Cardiac fibroblast (primary cell): Measurements from ENCODE around the gene MT1B.
"Not testable (repeated sequence)": the region's sequence is repeated elsewhere in the genome, so short reads cannot be mapped to it uniquely, and the experiment has no call there.

Experiments
- DNase-seq, 2 donors: peaks; one replicate each; pipeline versions ENCODE4 v3.0.0 to v3.0.0-alpha.2; 2010; ENCODE audit warnings: low read depth in 2 of 2
- H3K4me3 ChIP-seq, 2 donors: replicated peaks in 1 of 2; 1 replicate in 1 of 2; 2 replicates in 1 of 2; pipeline ENCODE4 v1.5.1; 2011; ENCODE audit warnings: low read depth in 2 of 2, low read length in 2 of 2, mild to moderate bottlenecking in 2 of 2, moderate library complexity in 1 of 2
- TF ChIP-seq, protein P1 (sequence below): IDR thresholded peaks from one replicate; pipeline ENCODE4 v1.5.1; 2011; ENCODE audit warnings: low read depth, mild to moderate bottlenecking, low read length, inconsistent platforms

MT1B gene

DNA sequence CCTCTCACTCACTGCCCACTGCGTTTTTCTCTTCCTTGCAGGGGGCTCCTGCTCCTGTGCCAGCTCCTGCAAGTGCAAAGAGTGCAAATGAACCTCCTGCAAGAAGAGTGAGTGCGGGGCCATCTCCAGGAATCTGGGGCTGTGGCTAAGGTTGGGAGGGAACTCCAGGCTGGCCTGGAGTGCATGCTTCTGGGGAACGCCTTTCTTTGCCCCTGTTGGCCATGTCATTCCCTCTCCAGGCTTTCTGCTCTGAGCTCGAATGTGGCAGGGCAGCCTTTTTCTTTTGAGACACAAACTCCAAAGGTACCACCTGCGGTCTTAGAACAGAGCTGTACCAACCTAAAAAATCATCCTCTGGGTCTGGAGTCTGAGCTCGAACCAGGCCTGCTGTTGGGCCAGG lies 33.5 kb upstream of the MT1B start:
- DNase-seq, result no peak
- peak overlapping the region in 1 of 2 donors; percentile 60 for H3K4me3 ChIP-seq
- TF ChIP-seq, protein P1, sequence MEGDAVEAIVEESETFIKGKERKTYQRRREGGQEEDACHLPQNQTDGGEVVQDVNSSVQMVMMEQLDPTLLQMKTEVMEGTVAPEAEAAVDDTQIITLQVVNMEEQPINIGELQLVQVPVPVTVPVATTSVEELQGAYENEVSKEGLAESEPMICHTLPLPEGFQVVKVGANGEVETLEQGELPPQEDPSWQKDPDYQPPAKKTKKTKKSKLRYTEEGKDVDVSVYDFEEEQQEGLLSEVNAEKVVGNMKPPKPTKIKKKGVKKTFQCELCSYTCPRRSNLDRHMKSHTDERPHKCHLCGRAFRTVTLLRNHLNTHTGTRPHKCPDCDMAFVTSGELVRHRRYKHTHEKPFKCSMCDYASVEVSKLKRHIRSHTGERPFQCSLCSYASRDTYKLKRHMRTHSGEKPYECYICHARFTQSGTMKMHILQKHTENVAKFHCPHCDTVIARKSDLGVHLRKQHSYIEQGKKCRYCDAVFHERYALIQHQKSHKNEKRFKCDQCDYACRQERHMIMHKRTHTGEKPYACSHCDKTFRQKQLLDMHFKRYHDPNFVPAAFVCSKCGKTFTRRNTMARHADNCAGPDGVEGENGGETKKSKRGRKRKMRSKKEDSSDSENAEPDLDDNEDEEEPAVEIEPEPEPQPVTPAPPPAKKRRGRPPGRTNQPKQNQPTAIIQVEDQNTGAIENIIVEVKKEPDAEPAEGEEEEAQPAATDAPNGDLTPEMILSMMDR, result no peak

DNA sequence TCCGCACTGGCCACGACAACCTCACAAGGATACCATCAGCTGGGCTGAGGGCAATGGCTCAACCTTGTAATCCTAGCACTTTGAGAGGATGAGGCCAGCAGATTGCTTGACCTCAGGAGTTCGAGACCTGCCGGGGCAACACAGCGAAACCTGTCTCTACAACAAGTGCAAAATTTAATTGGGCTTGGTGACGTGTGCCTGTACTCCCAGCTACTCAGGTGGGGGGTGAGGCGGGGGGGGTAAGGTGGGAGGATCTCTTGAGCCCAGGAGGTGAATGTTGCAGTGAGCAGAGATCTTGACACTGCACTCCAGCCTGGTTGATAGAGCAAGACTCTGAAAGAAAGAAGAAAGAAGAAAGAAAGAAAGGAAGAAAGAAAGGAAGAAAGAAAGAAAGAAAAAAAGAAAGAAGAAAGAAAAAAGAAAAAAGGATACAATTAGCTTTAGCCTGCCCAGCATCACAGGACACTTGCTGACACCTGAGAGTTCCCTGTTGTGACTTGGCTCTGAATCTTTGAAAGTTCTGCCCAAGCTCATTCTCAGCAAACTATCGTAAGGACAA lies 31.3 kb upstream of the MT1B start:
- no peak for DNase-seq
- TF ChIP-seq, protein P1, result no peak

DNA sequence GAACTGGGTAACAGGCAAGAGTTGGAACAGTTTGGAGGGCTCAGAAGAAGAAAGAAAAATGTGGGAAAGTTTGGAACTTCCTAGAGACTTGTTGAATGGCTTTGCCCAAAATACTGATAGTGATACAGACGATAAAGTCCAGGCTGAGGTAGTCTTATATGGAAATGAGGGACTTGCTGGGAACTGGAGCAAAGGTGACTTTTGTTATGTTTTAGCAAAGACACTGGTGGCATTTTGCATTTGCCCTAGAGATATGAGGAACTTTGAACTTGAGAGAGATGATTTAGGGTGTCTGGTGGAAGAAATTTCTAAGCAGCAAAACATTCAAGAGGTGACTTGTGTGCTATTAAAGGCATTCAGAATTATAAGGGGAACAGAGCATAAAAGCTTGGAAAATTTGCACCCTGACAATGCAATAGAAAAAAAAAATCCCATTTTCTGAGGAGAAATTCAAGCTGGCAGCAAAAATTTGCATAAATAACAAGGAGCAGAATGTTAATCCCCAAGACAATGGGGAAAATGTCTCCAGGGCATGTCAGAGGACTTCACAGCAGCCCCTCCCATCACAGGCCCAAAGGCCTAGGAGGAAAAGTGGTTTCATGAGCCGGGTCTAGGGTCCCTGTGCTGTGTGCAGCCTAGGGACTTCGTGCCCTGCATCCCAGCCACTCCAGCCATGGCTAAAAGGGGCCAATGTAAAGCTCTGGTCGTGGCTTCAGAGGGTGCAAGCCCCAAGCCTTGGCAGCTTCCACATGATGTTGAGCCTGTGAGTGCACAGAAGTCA lies 29.8 kb upstream of the MT1B start:
- H3K4me3 ChIP-seq, DNase-seq: not testable (repeated sequence)

More for the DNA sequence above, 31.3 kb upstream of the MT1B start:
- no peak overlapping the region for H3K4me3 ChIP-seq

DNA sequence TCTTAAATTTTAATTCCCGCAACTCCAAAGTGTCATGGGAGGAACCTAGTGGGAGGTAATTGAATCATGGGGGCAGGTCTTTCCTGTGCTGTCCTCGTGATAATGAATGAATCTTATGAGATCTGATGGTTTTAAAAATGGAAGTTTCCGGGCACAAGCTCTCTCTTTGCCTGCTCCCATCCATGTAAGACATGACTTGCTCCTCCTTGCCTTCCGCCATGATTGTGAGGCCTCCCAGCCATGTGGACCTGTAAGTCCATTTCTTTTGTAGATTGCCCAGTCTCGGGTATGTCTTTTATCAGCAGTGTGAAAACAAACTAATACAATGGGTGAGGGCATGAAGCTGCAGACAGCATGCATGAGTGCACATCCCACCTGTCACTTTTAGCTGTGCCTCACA lies 28.5 kb upstream of the MT1B start:
- DNase-seq, H3K4me3 ChIP-seq: not testable (repeated sequence)

DNA sequence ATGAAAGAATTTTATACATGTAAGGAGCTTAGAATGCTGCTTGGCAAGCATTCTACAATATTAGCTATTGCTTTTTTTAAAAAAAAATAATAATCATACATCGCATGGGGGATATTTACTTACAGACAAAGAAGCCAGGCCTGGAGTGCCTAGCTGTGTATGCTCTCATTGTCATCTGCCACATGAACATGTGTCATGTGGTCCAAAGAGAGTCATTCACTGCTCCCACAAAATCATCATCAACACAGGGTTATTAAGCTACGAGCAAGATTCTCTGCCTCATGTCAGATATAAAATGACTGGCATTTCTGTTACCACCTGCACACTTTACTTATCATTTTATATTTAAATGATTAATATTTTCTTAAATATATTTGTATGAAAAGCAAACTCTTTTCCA lies 28.0 kb upstream of the MT1B start:
- H3K4me3 ChIP-seq, result no peak overlapping the region
- no peak for DNase-seq
- TF ChIP-seq, protein P1, result no peak

DNA sequence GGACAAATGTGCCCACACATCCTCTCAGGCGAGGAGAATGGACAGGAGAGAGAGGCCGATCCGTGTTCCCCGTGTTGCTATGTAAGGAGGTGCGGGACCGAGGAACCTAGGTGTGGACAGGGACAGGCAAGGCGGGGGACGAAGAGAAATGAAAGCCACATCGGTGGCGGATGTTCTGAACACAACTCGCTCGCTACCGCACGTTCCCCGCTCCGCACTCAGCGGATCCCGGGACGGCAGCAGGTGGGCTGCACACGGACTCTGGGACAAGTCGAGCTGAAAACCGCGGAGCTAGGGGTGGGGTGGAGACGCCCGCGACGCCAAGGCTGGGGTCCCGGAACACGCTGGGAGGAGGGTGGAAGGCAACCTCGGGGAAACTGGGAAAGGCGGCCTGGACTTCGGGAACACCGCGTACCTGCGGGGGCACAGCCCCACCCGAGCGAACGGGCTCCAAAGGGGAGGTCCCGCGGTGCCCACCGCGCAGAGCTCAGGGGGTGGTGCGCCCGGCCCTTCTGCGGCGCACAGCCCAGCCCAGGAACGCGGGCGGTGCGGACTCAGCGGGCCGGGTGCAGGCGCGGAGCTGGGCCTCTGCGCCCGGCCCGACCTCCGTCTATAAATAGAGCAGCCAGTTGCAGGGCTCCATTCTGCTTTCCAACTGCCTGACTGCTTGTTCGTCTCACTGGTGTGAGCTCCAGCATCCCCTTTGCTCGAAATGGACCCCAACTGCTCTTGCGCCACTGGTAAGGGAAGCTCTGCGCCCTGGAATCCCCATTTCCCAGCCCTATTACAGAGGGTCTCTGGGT lies 26.3 kb upstream of the MT1B start, which contains the start of gene MT1E:
TSS of gene MT1E (plus strand) at position 642 of the 803 bp plus-strand sequence. CDS start at position 713, 71 bp downstream.
- H3K4me3 ChIP-seq, result peak within 1 kb of the TSS; percentile 59 to 67
- TF ChIP-seq, protein P1, result no peak
- peak; percentile 84 to 86 for DNase-seq

DNA sequence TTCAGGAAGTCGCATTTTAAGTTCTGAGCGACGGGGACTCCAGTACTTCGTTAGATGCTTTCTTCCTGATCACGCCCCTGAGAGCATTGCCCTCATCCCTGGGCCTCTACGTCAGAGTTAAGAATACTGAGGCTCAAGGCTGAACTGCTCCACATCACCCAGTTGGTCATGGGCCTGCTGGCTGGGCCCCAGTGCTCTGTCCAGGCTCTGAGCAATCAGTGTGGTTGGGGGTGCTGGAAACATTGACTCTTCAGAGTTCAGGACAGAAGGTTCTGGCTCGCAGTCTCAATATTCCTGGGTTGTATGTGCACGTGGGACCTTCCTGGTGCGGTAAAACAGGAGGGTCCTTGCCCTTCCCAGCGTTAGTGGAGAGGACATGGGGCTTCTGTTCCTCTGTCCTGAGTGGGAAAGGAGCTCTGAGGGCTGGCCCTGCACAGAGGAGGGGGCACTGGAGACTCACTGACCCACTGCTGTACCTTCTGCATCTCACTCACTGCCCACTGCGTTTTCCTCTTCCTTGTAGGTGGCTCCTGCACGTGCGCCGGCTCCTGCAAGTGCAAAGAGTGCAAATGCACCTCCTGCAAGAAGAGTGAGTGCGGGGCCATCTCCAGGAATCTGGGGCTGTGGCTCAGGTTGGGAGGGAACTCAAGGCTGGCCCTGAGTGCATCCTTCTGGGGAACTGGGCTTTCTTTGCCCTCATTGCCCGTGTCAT lies 25.6 kb upstream of the MT1B start:
- TF ChIP-seq, protein P1, result no peak
- peak overlapping the region; percentile 47 to 67 for H3K4me3 ChIP-seq
- peak; percentile 85 to 87 for DNase-seq
